Caco-2 (cell line): ENCODE results near the gene CNOT10. TPM values are rescaled to one million over a fixed set of nuclear protein-coding genes. Genes with fewer than 3 reads are reported as not detected.
A peak's percentile ranks its signal among the peaks of the same experiment; 100 is the strongest.

Experiments
- BruUV-seq: library from RNA; stranded (reverse); fragments of 400-500 nt; replicated peaks from 2 replicates; lab custom pipeline; 2021; lab: Mats Ljungman, UMichigan
- CTCF ChIA-PET: fragments of 300-600 bp; sonication (Branson Sonifier 250); formaldehyde crosslinking; loops from one replicate; lab custom pipeline; 2022; ENCODE audit warnings: antibody characterized with exemption; lab: Charles Lee
- POLR2A ChIA-PET: fragments of 300-600 bp; sonication (Branson Sonifier 250); formaldehyde crosslinking; loops from one replicate; lab custom pipeline; 2022; ENCODE audit warnings: antibody characterized with exemption; lab: Charles Lee
- DNase-seq, 2 experiments: peaks; one replicate each; pipeline versions ENCODE4 v3.0.0 to v3.0.0-alpha.2; 2020 to 2022
- H3K27me3 ChIP-seq: replicated peaks from 2 replicates; pipeline ENCODE4 v1.6.0; 2011; ENCODE audit warnings: low read length; ENCODE audit not compliant: control insufficient read depth, insufficient read depth
- H3K36me3 ChIP-seq: 2 replicates; pipeline ENCODE4 v1.5.1; 2011; ENCODE audit warnings: low read length; ENCODE audit not compliant: control insufficient read depth, insufficient read depth
- H3K4me1 ChIP-seq: fragments of 250-450 bp; sonication (Bioruptor Pico); 2 replicates; pipeline ENCODE4 v1.5.1; 2020; ENCODE audit warnings: mild to moderate bottlenecking
- H3K4me3 ChIP-seq: 2 replicates; pipeline ENCODE4 v1.5.1; 2011; ENCODE audit warnings: low read depth, mild to moderate bottlenecking, control low read depth, low read length
- H3K9me3 ChIP-seq: fragments of 250-450 bp; sonication (Bioruptor Pico); 2 replicates; pipeline ENCODE4 v1.5.1; 2020; ENCODE audit warnings: mild to moderate bottlenecking, moderate library complexity
- H3K27ac Mint-ChIP-seq: one replicate; pipeline ENCODE4 v1.8.0; 2022; ENCODE audit warnings: mixed read lengths; ENCODE audit not compliant: unreplicated experiment
- H3K27me3 Mint-ChIP-seq: one replicate; pipeline ENCODE4 v1.8.0; 2022; ENCODE audit warnings: mixed read lengths; ENCODE audit not compliant: insufficient read depth, unreplicated experiment
- H3K36me3 Mint-ChIP-seq: one replicate; pipeline ENCODE4 v1.8.0; 2022; ENCODE audit warnings: mild to moderate bottlenecking, mixed read lengths; ENCODE audit not compliant: insufficient read depth, unreplicated experiment
- H3K4me1 Mint-ChIP-seq: one replicate; pipeline ENCODE4 v1.8.0; 2022; ENCODE audit warnings: low read depth, mixed read lengths; ENCODE audit not compliant: unreplicated experiment
- H3K4me3 Mint-ChIP-seq: one replicate; pipeline ENCODE4 v1.8.0; 2022; ENCODE audit warnings: mild to moderate bottlenecking, moderate library complexity, mixed read lengths; ENCODE audit not compliant: unreplicated experiment
- H3K9me3 Mint-ChIP-seq: one replicate; pipeline ENCODE4 v1.8.0; 2022; ENCODE audit warnings: mixed read lengths; ENCODE audit not compliant: unreplicated experiment
- intact Hi-C: fragments of 100-400 bp; cut with micrococcal nuclease; formaldehyde crosslinking; loops from one replicate; pipeline ENCODE4 v1.10.0; 2022; ENCODE audit not compliant: unreplicated experiment
- total RNA-seq: library from RNA; stranded (reverse); gene quantifications from 2 replicates; pipeline ENCODE4 v1.2.3, GENCODE V29; 2022
- TF ChIP-seq, protein P1 (sequence below), 2 experiments: fragments of 200-600 bp in 1 of 2; IDR thresholded peaks; 1 replicate in 1 of 2; 2 replicates in 1 of 2; pipeline versions ENCODE4 v1.5.1 to v1.8.0; 2011 to 2022; ENCODE audit warnings: antibody characterized with exemption in 1 of 2, control low read depth in 1 of 2, inconsistent platforms in 1 of 2, low read depth in 1 of 2, low read length in 1 of 2, mild to moderate bottlenecking in 1 of 2, moderate library complexity in 1 of 2; ENCODE audit not compliant: insufficient read depth in 1 of 2, severe bottlenecking in 1 of 2, unreplicated experiment in 1 of 2

The CNOT10 gene
- total RNA-seq, 1 experiment from 2014 or later = 49.5 TPM

DNA sequence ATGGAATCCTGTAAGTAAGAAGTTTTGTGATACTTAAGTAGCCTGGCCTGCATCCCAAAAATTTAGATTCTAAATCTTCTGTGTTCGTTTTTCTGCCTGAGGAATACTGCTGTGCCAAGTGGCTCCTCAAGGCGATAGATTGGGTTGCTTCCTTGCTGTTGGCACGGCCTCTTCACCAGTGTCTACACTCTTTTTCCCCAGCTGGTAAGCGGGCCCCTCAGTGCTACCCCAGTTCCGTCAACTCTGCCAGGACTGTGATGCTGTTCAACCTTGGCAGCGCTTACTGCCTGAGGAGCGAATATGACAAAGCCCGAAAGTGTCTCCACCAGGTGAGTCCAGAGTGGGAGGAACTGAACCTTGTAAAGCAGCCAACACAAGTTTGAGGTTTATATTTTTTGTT lies 79.5 kb downstream of the CNOT10 start:
- BruUV-seq = no TSS peak
- H3K27ac Mint-ChIP-seq = no peak overlapping the region
- no peaks in the 10 kb centered on the region for H3K27me3 Mint-ChIP-seq
- DNase-seq = no peak
- no peaks in the 10 kb centered on the region for H3K27me3 ChIP-seq
- POLR2A ChIA-PET = no interaction called here
- CTCF ChIA-PET = no interaction called here
- intact Hi-C loops = no loop called here
- H3K9me3 ChIP-seq = no peaks in the 10 kb centered on the region
- TF ChIP-seq, protein P1, sequence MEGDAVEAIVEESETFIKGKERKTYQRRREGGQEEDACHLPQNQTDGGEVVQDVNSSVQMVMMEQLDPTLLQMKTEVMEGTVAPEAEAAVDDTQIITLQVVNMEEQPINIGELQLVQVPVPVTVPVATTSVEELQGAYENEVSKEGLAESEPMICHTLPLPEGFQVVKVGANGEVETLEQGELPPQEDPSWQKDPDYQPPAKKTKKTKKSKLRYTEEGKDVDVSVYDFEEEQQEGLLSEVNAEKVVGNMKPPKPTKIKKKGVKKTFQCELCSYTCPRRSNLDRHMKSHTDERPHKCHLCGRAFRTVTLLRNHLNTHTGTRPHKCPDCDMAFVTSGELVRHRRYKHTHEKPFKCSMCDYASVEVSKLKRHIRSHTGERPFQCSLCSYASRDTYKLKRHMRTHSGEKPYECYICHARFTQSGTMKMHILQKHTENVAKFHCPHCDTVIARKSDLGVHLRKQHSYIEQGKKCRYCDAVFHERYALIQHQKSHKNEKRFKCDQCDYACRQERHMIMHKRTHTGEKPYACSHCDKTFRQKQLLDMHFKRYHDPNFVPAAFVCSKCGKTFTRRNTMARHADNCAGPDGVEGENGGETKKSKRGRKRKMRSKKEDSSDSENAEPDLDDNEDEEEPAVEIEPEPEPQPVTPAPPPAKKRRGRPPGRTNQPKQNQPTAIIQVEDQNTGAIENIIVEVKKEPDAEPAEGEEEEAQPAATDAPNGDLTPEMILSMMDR (IDR thresholded peaks at IDR 0.05; ENCODE audit: insufficient read depth in 1 of 2, low read depth in 1 of 2, low read length in 1 of 2, severe bottlenecking in 1 of 2, unreplicated experiment in 1 of 2) = no peak
- H3K4me3 ChIP-seq = no peak overlapping the region
- H3K4me1 Mint-ChIP-seq = peaks cover 9% of the 10 kb centered on the region
- H3K4me1 ChIP-seq = no peaks in the 10 kb centered on the region
- H3K36me3 ChIP-seq = no peaks in the 10 kb centered on the region
- H3K9me3 Mint-ChIP-seq = no peaks in the 10 kb centered on the region
- peaks cover 43% of the 10 kb centered on the region for H3K36me3 Mint-ChIP-seq
- no peak overlapping the region for H3K4me3 Mint-ChIP-seq

DNA sequence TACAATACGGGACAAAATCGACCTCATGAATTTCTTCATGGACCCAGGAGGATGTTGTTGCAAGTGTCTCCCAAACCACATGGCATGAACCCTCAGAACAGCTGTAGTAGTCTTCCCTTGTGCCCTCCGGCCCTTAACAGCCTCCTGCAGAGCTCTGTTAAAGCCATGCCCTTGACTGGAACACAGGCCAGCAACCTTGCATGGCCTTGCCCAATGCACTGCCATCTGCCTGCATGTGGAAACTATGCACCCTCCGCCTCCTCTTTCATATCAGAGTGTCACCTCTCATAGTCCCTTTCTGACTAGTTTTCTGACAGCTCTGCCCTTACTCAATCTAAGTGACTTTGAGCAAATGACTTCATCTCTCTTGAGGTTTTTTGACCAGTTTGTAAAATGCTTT lies 93.4 kb downstream of the CNOT10 start:
- CTCF ChIA-PET = interaction anchor here (0.5 kb wide), 1 partner anchor 30 kb away, joined by 3 read pairs; no protein-coding TSS in a partner anchor
- TF ChIP-seq, protein P1 (IDR thresholded peaks at IDR 0.05; ENCODE audit: insufficient read depth in 1 of 2, low read depth in 1 of 2, low read length in 1 of 2, severe bottlenecking in 1 of 2, unreplicated experiment in 1 of 2) = no peak
- POLR2A ChIA-PET = no interaction called here

DNA sequence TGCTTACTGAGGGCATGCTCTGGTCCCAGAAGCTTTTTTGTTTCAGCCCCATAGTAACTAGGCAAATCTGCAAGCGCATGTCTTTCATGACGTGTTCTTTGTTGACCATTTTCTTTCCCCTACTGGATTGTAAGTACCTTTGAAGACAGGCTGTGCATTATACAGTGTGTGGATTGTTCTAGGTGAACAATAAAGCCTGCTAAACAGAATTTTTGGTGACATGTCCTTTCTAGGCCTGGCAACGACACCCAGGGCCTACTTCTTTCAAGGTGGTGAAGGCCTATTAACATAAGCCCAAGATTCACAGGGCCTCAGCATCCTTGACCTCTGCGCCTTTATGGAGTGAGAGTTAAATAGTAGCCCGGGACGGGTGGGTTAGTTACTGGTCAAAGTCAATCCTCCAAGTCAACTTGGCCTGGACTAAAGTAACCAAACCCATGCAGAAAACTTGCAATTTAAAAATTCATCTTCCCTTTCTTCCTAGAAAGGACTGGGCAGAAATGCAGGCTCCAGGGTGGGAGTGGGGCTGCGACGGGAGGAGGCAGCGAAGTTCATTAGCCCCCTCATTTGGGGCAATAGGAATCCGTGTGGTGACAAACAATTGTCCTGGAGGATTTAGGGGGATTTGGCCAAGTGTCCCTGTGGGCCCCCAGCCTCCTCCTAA lies 95.2 kb downstream of the CNOT10 start:
- Mint-ChIP-seq H3K9me3 (no peaks in the 10 kb centered on the region), H3K4me3 (peak overlapping the region; percentile 95), H3K4me1 (peaks cover 13% of the 10 kb centered on the region), H3K27me3 (no peaks in the 10 kb centered on the region), H3K36me3 (peaks cover 19% of the 10 kb centered on the region), H3K27ac (peak overlapping the region; percentile 95)
- ChIA-PET CTCF (interaction anchor here (0.6 to 2.5 kb wide), 4 partner anchors 11 to 270 kb away, joined by 3 to 11 read pairs (median 4); no protein-coding TSS in a partner anchor), POLR2A (interaction anchor here (0.7 kb wide), 1 partner anchor 141 kb away, joined by 3 read pairs; no protein-coding TSS in a partner anchor)
- Histone ChIP-seq H3K27me3 (no peaks in the 10 kb centered on the region), H3K4me1 (peaks cover 11% of the 10 kb centered on the region), H3K9me3 (no peaks in the 10 kb centered on the region), H3K36me3 (no peaks in the 10 kb centered on the region), H3K4me3 (peak overlapping the region; percentile 88)
- intact Hi-C loops = loop anchor here (1.0 kb wide), 1 partner anchor 154 kb away; no protein-coding TSS in a partner anchor
- peak in 1 of 2 experiments; percentile 9 for DNase-seq
- TF ChIP-seq, protein P1 (IDR thresholded peaks at IDR 0.05; ENCODE audit: insufficient read depth in 1 of 2, low read depth in 1 of 2, low read length in 1 of 2, severe bottlenecking in 1 of 2, unreplicated experiment in 1 of 2) = no peak
- TSS peak; percentile 89 for BruUV-seq

More for the DNA sequence above, 93.4 kb downstream of the CNOT10 start:
- no peaks in the 10 kb centered on the region for H3K27me3 ChIP-seq
- Mint-ChIP-seq H3K36me3 (peaks cover 21% of the 10 kb centered on the region), H3K27ac (no peak overlapping the region), H3K9me3 (no peaks in the 10 kb centered on the region), H3K4me3 (no peak overlapping the region), H3K27me3 (no peaks in the 10 kb centered on the region), H3K4me1 (peaks cover 13% of the 10 kb centered on the region)
- no peaks in the 10 kb centered on the region; the same call in 1 of the 2 replicates for H3K36me3 ChIP-seq
- DNase-seq = no peak
- H3K9me3 ChIP-seq = no peaks in the 10 kb centered on the region
- no TSS peak for BruUV-seq
- intact Hi-C loops = no loop called here
- no peak overlapping the region for H3K4me3 ChIP-seq
- H3K4me1 ChIP-seq = peaks cover 11% of the 10 kb centered on the region
